HFFc6 (cell line): ENCODE measurements around the gene MAN1B1. TPM values are rescaled to one million over a fixed set of nuclear protein-coding genes. Genes with fewer than 3 reads are reported as not detected.
"Not testable (repeated sequence)": the region's sequence is repeated elsewhere in the genome, so short reads cannot be mapped to it uniquely, and the experiment has no call there.

ENCODE experiments used
- DNase-seq: peaks from one replicate; pipeline ENCODE4 v3.0.0-alpha.2; 2018
- H3K27ac Mint-ChIP-seq: 2 replicates; pipeline ENCODE4 v1.8.0; 2020; ENCODE audit warnings: mild to moderate bottlenecking, mixed read lengths
- H3K27me3 Mint-ChIP-seq: 2 replicates; pipeline ENCODE4 v1.8.0; 2021; ENCODE audit warnings: mild to moderate bottlenecking, moderate library complexity, mixed read lengths; ENCODE audit not compliant: insufficient read depth
- H3K36me3 Mint-ChIP-seq: 2 replicates; pipeline ENCODE4 v1.8.0; 2021; ENCODE audit warnings: low read depth, mixed read lengths
- H3K4me1 Mint-ChIP-seq: 2 replicates; pipeline ENCODE4 v1.8.0; 2020; ENCODE audit warnings: low read depth, mixed read lengths
- H3K4me3 Mint-ChIP-seq: 2 replicates; pipeline ENCODE4 v1.8.0; 2020; ENCODE audit warnings: mild to moderate bottlenecking, moderate library complexity, mixed read lengths
- H3K9me3 Mint-ChIP-seq: 2 replicates; pipeline ENCODE4 v1.8.0; 2020; ENCODE audit warnings: mild to moderate bottlenecking, mixed read lengths
- CTCF ChIP-seq: fragments of 200-600 bp; sonication (generic); IDR thresholded peaks from 2 replicates; pipeline ENCODE4 v1.5.0; 2021; ENCODE audit warnings: antibody characterized with exemption, mild to moderate bottlenecking
- total RNA-seq, 6 experiments: library from RNA; stranded (reverse); fragmentation: NEBNext Ultra II Directional; extraction: Animal tissue kit (Norgen Biotek cat#: 25700); gene quantifications; 2 replicates in 1 of 6; 3 replicates in 5 of 6; pipeline ENCODE4 v1.2.3, GENCODE V29; 2021

MAN1B1 gene
- total RNA-seq, 6 experiments from 2014 or later, result 70.1 to 90.2 (median 77.6) TPM

- not testable (repeated sequence) for H3K4me3 Mint-ChIP-seq, DNase-seq, H3K36me3 Mint-ChIP-seq, H3K27ac Mint-ChIP-seq, H3K9me3 Mint-ChIP-seq, H3K27me3 Mint-ChIP-seq
- peaks cover 17% of the 10 kb centered on the region for H3K4me1 Mint-ChIP-seq
Observed at GRCh38 chr9:137122796-137123467, 36.1 kb downstream of the MAN1B1 start.

GRCh38 chr9:137123468-137123837 lies 36.7 kb downstream of the MAN1B1 start:
- no peak for DNase-seq
- H3K36me3 Mint-ChIP-seq, result peaks cover 5% of the 10 kb centered on the region
- peaks cover 22% of the 10 kb centered on the region for H3K4me1 Mint-ChIP-seq
- TF ChIP-seq CTCF, result no peak
- H3K27me3 Mint-ChIP-seq, result no peaks in the 10 kb centered on the region; the same call in none of the 2 replicates
- H3K27ac Mint-ChIP-seq, result no peak overlapping the region
- H3K9me3 Mint-ChIP-seq, result no peaks in the 10 kb centered on the region
- H3K4me3 Mint-ChIP-seq, result no peak overlapping the region

GRCh38 chr9:137123952-137124462 lies 37.2 kb downstream of the MAN1B1 start:
- not testable (repeated sequence) for DNase-seq, H3K9me3 Mint-ChIP-seq, H3K27ac Mint-ChIP-seq, H3K36me3 Mint-ChIP-seq, H3K27me3 Mint-ChIP-seq, H3K4me3 Mint-ChIP-seq
- peaks cover 27% of the 10 kb centered on the region for H3K4me1 Mint-ChIP-seq

- H3K36me3 Mint-ChIP-seq, result peaks cover 10% of the 10 kb centered on the region
- no peaks in the 10 kb centered on the region; the same call in none of the 2 replicates for H3K27me3 Mint-ChIP-seq
- peak overlapping the region; percentile 48 for H3K27ac Mint-ChIP-seq
- no peak for TF ChIP-seq CTCF
- peaks cover 27% of the 10 kb centered on the region for H3K4me1 Mint-ChIP-seq
- no peak overlapping the region for H3K4me3 Mint-ChIP-seq
- no peaks in the 10 kb centered on the region for H3K9me3 Mint-ChIP-seq
- no peak for DNase-seq
Observed at GRCh38 chr9:137126786-137127185, 40.0 kb downstream of the MAN1B1 start.

GRCh38 chr9:137127301-137128157 lies 40.7 kb downstream of the MAN1B1 start:
- peaks cover 22% of the 10 kb centered on the region for H3K4me1 Mint-ChIP-seq
- H3K9me3 Mint-ChIP-seq, result no peaks in the 10 kb centered on the region
- H3K4me3 Mint-ChIP-seq, result peak overlapping the region; percentile 88
- no peaks in the 10 kb centered on the region; the same call in none of the 2 replicates for H3K27me3 Mint-ChIP-seq
- no peak for DNase-seq
- no peak for TF ChIP-seq CTCF
- H3K27ac Mint-ChIP-seq, result peak overlapping the region; percentile 48
- H3K36me3 Mint-ChIP-seq, result peaks cover 10% of the 10 kb centered on the region

- peak overlapping the region; percentile 88 for H3K4me3 Mint-ChIP-seq
- no peaks in the 10 kb centered on the region; the same call in none of the 2 replicates for H3K27me3 Mint-ChIP-seq
- peak overlapping the region; percentile 65 for H3K27ac Mint-ChIP-seq
- TF ChIP-seq CTCF, result no peak
- H3K9me3 Mint-ChIP-seq, result no peaks in the 10 kb centered on the region
- H3K36me3 Mint-ChIP-seq, result peaks cover 10% of the 10 kb centered on the region
- H3K4me1 Mint-ChIP-seq, result peaks cover 22% of the 10 kb centered on the region
- DNase-seq, result no peak
Observed at GRCh38 chr9:137128158-137128861, 41.5 kb downstream of the MAN1B1 start.
